Hepatocyte (in vitro differentiated cells): Measurements from ENCODE around the gene ZNF787. TPM values are rescaled to one million over a fixed set of nuclear protein-coding genes. Genes with fewer than 3 reads are reported as not detected.
"Not testable (repeated sequence)": the region's sequence is repeated elsewhere in the genome, so short reads cannot be mapped to it uniquely, and the experiment has no call there.

ENCODE experiments used
- DNase-seq: peaks from one replicate; pipeline ENCODE4 v3.0.0-alpha.2; 2016; ENCODE audit warnings: low spot score
- H2AFZ ChIP-seq: fragments of 200-600 bp; sonication (generic); 2 replicates; pipeline ENCODE4 v1.6.0; 2016; ENCODE audit warnings: antibody characterized with exemption, mild to moderate bottlenecking
- H3K27ac ChIP-seq: fragments of 200-600 bp; sonication (generic); 2 replicates; pipeline ENCODE4 v1.5.1; 2016; ENCODE audit warnings: mild to moderate bottlenecking
- H3K27me3 ChIP-seq: fragments of 200-600 bp; sonication (generic); 2 replicates; pipeline ENCODE4 v1.6.1; 2016
- H3K36me3 ChIP-seq: fragments of 200-600 bp; sonication (generic); replicated peaks from 2 replicates; pipeline ENCODE4 v1.5.1; 2016; ENCODE audit warnings: low read depth; ENCODE audit not compliant: insufficient read depth
- H3K4me1 ChIP-seq: fragments of 200-600 bp; sonication (generic); 2 replicates; pipeline ENCODE4 v1.5.1; 2016; ENCODE audit warnings: mild to moderate bottlenecking, moderate library complexity; ENCODE audit not compliant: insufficient read depth
- H3K4me2 ChIP-seq: fragments of 200-600 bp; sonication (generic); 2 replicates; pipeline ENCODE4 v1.6.0; 2016
- H3K4me3 ChIP-seq: fragments of 200-600 bp; sonication (generic); 2 replicates; pipeline ENCODE4 v1.5.1; 2016; ENCODE audit warnings: mild to moderate bottlenecking
- H3K79me2 ChIP-seq: fragments of 200-600 bp; sonication (generic); 2 replicates; pipeline ENCODE4 v1.6.0; 2017; ENCODE audit warnings: mild to moderate bottlenecking
- H3K9me2 ChIP-seq: fragments of 200-600 bp; sonication (generic); replicated peaks from 2 replicates; pipeline ENCODE4 v1.6.0; 2017; ENCODE audit warnings: mild to moderate bottlenecking; ENCODE audit not compliant: insufficient read depth
- H3K9me3 ChIP-seq: fragments of 200-600 bp; sonication (generic); 2 replicates; pipeline ENCODE4 v1.5.1; 2016; ENCODE audit warnings: low read depth, mild to moderate bottlenecking
- H4K20me1 ChIP-seq: fragments of 200-600 bp; sonication (generic); 2 replicates; pipeline ENCODE4 v1.6.0; 2016; ENCODE audit warnings: mild to moderate bottlenecking; ENCODE audit not compliant: insufficient read depth, poor library complexity, severe bottlenecking
- CTCF ChIP-seq: fragments of 200-600 bp; sonication (generic); IDR thresholded peaks from 2 replicates; pipeline ENCODE4 v1.5.1; 2016; ENCODE audit warnings: antibody characterized with exemption, mild to moderate bottlenecking; ENCODE audit not compliant: poor library complexity
- EZH2 ChIP-seq: fragments of 200-600 bp; sonication (generic); IDR thresholded peaks from 2 replicates; pipeline ENCODE4 v1.6.1; 2016; ENCODE audit warnings: antibody characterized with exemption, mild to moderate bottlenecking, borderline replicate concordance
- EZH2phosphoT487 ChIP-seq: fragments of 200-600 bp; sonication (generic); IDR thresholded peaks from one replicate; pipeline ENCODE4 v1.6.1; 2018; ENCODE audit warnings: antibody characterized with exemption, mild to moderate bottlenecking, low read depth, moderate library complexity; ENCODE audit not compliant: unreplicated experiment, severe bottlenecking
- WGBS: methylation state at CpG from one replicate; pipeline ENCODE4 v1.1.6; 2016; ENCODE audit warnings: low lambda C conversion rate; ENCODE audit errors: missing lambda C conversion rate; 5-methylcytosine and 5-hydroxymethylcytosine counted together
- polyA plus RNA-seq: library from polyadenylated mRNA; unstranded; fragments of >200 nt; fragmentation: Nextera tagmentation; extraction: Ambion mirVana; gene quantifications from 2 replicates; pipeline ENCODE4 v1.2.1, GENCODE V29; 2016
- total RNA-seq: library from RNA; depleted of rRNA; stranded (reverse); fragments of >200 nt; gene quantifications from 2 replicates; pipeline ENCODE4 v1.2.3, GENCODE V29; 2014

Gene ZNF787
- total and polyA plus RNA-seq, 2 experiments from 2014 or later, result 23.5 to 24.9 TPM

- Histone ChIP-seq H3K27me3 (no peaks in the 10 kb centered on the region), H3K9me3 (no peaks in the 10 kb centered on the region), H3K4me1 (peaks cover 37% of the 10 kb centered on the region), H3K36me3 (no peaks in the 10 kb centered on the region), H3K9me2 (no peaks in the 10 kb centered on the region), H3K4me3 (no peak overlapping the region), H2AFZ (no peak overlapping the region), H3K79me2 (peaks cover 90% of the 10 kb centered on the region), H4K20me1 (peaks cover 74% of the 10 kb centered on the region), H3K27ac (no peak overlapping the region), H3K4me2 (no peak overlapping the region)
- no peak for DNase-seq
- TF ChIP-seq CTCF, result no peak
- TF ChIP-seq EZH2, result no peak
- TF ChIP-seq EZH2phosphoT487, result no peak
- WGBS, result 88% methylated on average over 23 of the region's 27 CpGs
Observed at GRCh38 chr19:56106397-56106849, 14.7 kb downstream of the ZNF787 start.

GRCh38 chr19:56105831-56106396 is 15.2 kb downstream of the ZNF787 start:
- Histone ChIP-seq H4K20me1 (peaks cover 70% of the 10 kb centered on the region), H3K79me2 (peaks cover 89% of the 10 kb centered on the region), H3K4me1 (peaks cover 31% of the 10 kb centered on the region), H3K27ac (peak overlapping the region; percentile 70)
- H3K36me3 ChIP-seq, H3K27me3 ChIP-seq, H2AFZ ChIP-seq, H3K9me3 ChIP-seq, H3K4me3 ChIP-seq, H3K4me2 ChIP-seq, DNase-seq, H3K9me2 ChIP-seq: not testable (repeated sequence)
- WGBS, result 98% methylated on average over 25 of the region's 61 CpGs

GRCh38 chr19:56105090-56105701 is 15.9 kb downstream of the ZNF787 start:
- no peaks in the 10 kb centered on the region for H3K36me3 ChIP-seq
- no peaks in the 10 kb centered on the region for H3K27me3 ChIP-seq
- peak overlapping the region; percentile 19 for H3K4me2 ChIP-seq
- H3K9me2 ChIP-seq, result no peaks in the 10 kb centered on the region
- peaks cover 63% of the 10 kb centered on the region for H4K20me1 ChIP-seq
- H3K79me2 ChIP-seq, result peaks cover 87% of the 10 kb centered on the region
- peak overlapping the region; percentile 70 for H3K27ac ChIP-seq
- H3K4me3 ChIP-seq, result no peak overlapping the region
- WGBS, result 49% methylated on average over 22 of the region's 22 CpGs
- TF ChIP-seq EZH2phosphoT487 (no peak), EZH2 (no peak), CTCF (peak; percentile 64)
- peaks cover 24% of the 10 kb centered on the region for H3K4me1 ChIP-seq
- DNase-seq, result peak; percentile 80
- no peak overlapping the region for H2AFZ ChIP-seq
- no peaks in the 10 kb centered on the region for H3K9me3 ChIP-seq

- no peaks in the 10 kb centered on the region for H3K9me2 ChIP-seq
- no peak overlapping the region for H3K27ac ChIP-seq
- peaks cover 17% of the 10 kb centered on the region for H3K4me1 ChIP-seq
- H2AFZ ChIP-seq, result no peak overlapping the region
- H3K4me2 ChIP-seq, result no peak overlapping the region
- WGBS, result 97% methylated on average over 16 of the region's 29 CpGs
- H3K79me2 ChIP-seq, result peaks cover 84% of the 10 kb centered on the region
- H3K4me3 ChIP-seq, result no peak overlapping the region
- H3K36me3 ChIP-seq, result no peaks in the 10 kb centered on the region
- H4K20me1 ChIP-seq, result peaks cover 57% of the 10 kb centered on the region
- TF ChIP-seq EZH2phosphoT487 (no peak), CTCF (no peak), EZH2 (no peak)
- no peaks in the 10 kb centered on the region for H3K27me3 ChIP-seq
- DNase-seq, result no peak
- H3K9me3 ChIP-seq, result no peaks in the 10 kb centered on the region
Observed at GRCh38 chr19:56104423-56104822, 16.7 kb downstream of the ZNF787 start.
